ENCODE data around the gene TCF3. TPM values are rescaled to one million over a fixed set of nuclear protein-coding genes. Genes with fewer than 3 reads are reported as not detected.

The TCF3 gene
- total and polyA plus RNA-seq, 2 of the 8 experiments (the other 6 are each of a cell fraction or from before 2014, with no cell fraction given): 241 to 348 TPM

GRCh38 chr19:1668048-1668485 lies 15.7 kb upstream of the TCF3 start (continued):
- TF ChIP-seq CHD7 (IDR thresholded peaks at IDR 0.05; ENCODE audit: insufficient replicate concordance, low read length) (no peak), BACH1 (IDR thresholded peaks at IDR 0.05; ENCODE audit: low read length) (no peak), PHF8 (conservative IDR thresholded peaks at IDR 0.05; ENCODE audit: low read depth, low read length) (no peak), SP1 (IDR thresholded peaks at IDR 0.05; ENCODE audit: low read depth, low read length) (no peak), RAD21 (IDR thresholded peaks at IDR 0.05 in 1 of 2, conservative IDR thresholded peaks at IDR 0.05 in 1 of 2; ENCODE audit: low read depth in 2 of 2, low read length in 2 of 2) (no peak)
- TF ChIP-seq, protein P1, sequence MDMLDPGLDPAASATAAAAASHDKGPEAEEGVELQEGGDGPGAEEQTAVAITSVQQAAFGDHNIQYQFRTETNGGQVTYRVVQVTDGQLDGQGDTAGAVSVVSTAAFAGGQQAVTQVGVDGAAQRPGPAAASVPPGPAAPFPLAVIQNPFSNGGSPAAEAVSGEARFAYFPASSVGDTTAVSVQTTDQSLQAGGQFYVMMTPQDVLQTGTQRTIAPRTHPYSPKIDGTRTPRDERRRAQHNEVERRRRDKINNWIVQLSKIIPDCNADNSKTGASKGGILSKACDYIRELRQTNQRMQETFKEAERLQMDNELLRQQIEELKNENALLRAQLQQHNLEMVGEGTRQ (IDR thresholded peaks at IDR 0.05; ENCODE audit: low read length): no peak

All from H1 (cell line).